Fibroblast of the aortic adventitia (primary cell): ENCODE results near the gene TRIOBP. TPM values are rescaled to one million over a fixed set of nuclear protein-coding genes. Genes with fewer than 3 reads are reported as not detected.

ENCODE experiments used
- DNase-seq: peaks from one replicate; pipeline ENCODE4 v3.0.0-alpha.2; 2010; ENCODE audit warnings: low read depth
- H3K4me3 ChIP-seq: 2 replicates; pipeline ENCODE4 v1.5.1; 2011; ENCODE audit warnings: low read depth, mild to moderate bottlenecking, control low read depth, low read length, moderate library complexity
- CTCF ChIP-seq: IDR thresholded peaks from 2 replicates; pipeline ENCODE4 v1.5.1; 2011; ENCODE audit warnings: mild to moderate bottlenecking, low read length, control low read depth, inconsistent platforms; ENCODE audit not compliant: insufficient read depth
- small RNA-seq: library from RNA; depleted of rRNA; stranded (forward); fragments of <200 nt; gene quantifications from one replicate; pipeline ENCODE3, GENCODE V24; 2012
- total RNA-seq: library from RNA; depleted of rRNA; stranded (reverse); fragments of >200 nt; gene quantifications from 2 replicates; pipeline ENCODE4 v1.2.3, GENCODE V29; 2012; ENCODE audit warnings: low replicate concordance

TRIOBP gene
- total RNA-seq, 1 donor = 151 TPM

GRCh38 chr22:37823134-37823985 lies 126.5 kb downstream of the TRIOBP start, which contains the start of gene GALR3:
GALR3 (plus strand) TSS chr22:37823382; CDS start chr22:37823407, 25 bp downstream.
- no peak within 1 kb of the TSS for H3K4me3 ChIP-seq
- no peak for TF ChIP-seq CTCF
- no peak for DNase-seq

- TF ChIP-seq CTCF = no peak
- peak; percentile 9 for DNase-seq
- peak overlapping the region; percentile 33 for H3K4me3 ChIP-seq
These were observed 128.1 kb downstream of the TRIOBP start for GRCh38 chr22:37824674-37825641.

Small RNA genes lying within 50 kb of the gene (small RNA-seq; reads per million reads assigned to genes)
- not detected for gene RN7SL385P

Other genes with a start within 250 kb of the TRIOBP start
- 0.16 and 0.36 TPM in 2 replicates for gene MFNG, start 210.7 kb upstream of the TRIOBP start, total RNA-seq
- 5.8 and 13.1 TPM in 2 replicates for gene CARD10, start 177.6 kb upstream of the TRIOBP start, total RNA-seq
- gene CDC42EP1, start 136.6 kb upstream of the TRIOBP start, total RNA-seq = 18.9 and 30.3 TPM in 2 replicates
- gene LGALS2, start 117.0 kb upstream of the TRIOBP start, total RNA-seq = not detected in 2 replicates
- gene GGA1, start 88.2 kb upstream of the TRIOBP start, total RNA-seq = 12.0 and 35.0 TPM in 2 replicates
- 1.8 and 4.6 TPM in 2 replicates for gene SH3BP1, start 57.4 kb upstream of the TRIOBP start, total RNA-seq
- gene PDXP, start 38.3 kb upstream of the TRIOBP start, total RNA-seq = 3.4 and 7.4 TPM in 2 replicates
- 3,846 and 5,734 TPM in 2 replicates for gene LGALS1, start 21.4 kb upstream of the TRIOBP start, total RNA-seq
- gene NOL12, start 10.7 kb upstream of the TRIOBP start, total RNA-seq = 12.7 and 14.0 TPM in 2 replicates
- gene GCAT, start 110.9 kb downstream of the TRIOBP start, total RNA-seq = 13.1 and 16.2 TPM in 2 replicates
- not detected in 2 replicates for gene GALR3, start 126.3 kb downstream of the TRIOBP start, total RNA-seq
- 19.0 and 38.6 TPM in 2 replicates for gene ANKRD54, start 147.3 kb downstream of the TRIOBP start, total RNA-seq
- gene EIF3L, start 152.4 kb downstream of the TRIOBP start, total RNA-seq = 181 and 457 TPM in 2 replicates
- 13.2 and 24.7 TPM in 2 replicates for gene MICALL1, start 209.2 kb downstream of the TRIOBP start, total RNA-seq